Measurements from ENCODE around the gene FRAT1.

FRAT1 gene

DNA sequence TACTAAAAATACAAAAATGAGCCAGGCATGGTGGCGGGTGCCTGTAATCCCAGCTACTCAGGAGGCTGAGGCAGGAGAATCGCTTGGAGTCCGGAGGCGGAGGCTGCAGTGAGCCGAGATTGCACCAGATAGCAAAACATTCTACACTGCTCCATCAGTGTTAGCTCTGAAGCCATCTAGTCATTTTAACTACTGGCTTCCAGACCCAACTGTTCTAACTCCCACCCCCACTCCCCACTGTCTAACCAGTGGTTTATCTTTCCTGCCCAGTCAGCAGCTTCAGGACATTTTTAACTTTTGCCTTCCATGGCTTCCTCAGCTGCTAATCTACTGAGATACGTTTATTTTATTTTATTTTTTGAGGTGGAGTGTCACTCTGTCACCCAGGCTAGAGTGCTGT lies 6.2 kb upstream of the FRAT1 start:
- FAIRE-seq = no peak
- DNase-seq (ENCODE audit: insufficient read length) = no peak
- TF ChIP-seq POLR2AphosphoS5 (IDR thresholded peaks at IDR 0.05; ENCODE audit: low read depth, low read length) (no peak), TAF1 (IDR thresholded peaks at IDR 0.05; ENCODE audit: borderline replicate concordance, low read depth, low read length) (no peak), POLR2A (IDR thresholded peaks at IDR 0.05; ENCODE audit: low read depth, low read length) (no peak)

DNA sequence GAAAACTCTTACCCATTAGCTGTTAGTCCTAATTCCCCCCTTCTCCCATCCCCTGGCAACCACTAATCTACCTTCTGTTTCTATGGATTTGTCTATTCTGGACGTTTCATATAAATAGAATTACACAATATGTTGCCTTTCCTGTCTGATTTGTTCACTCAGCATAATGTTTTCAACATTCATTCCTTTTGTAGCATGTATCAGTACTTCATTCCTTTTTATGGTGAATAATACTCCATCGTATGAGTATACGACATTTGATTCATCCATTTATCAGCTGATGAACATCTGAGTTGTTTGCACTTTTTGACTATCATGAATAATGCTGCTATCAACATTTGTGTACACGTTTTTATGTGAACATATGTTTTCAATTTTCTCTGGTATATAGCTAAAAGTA lies 4.4 kb upstream of the FRAT1 start:
- FAIRE-seq (no peak), DNase-seq (ENCODE audit: insufficient read length) (no peak)
- TF ChIP-seq TAF1 (IDR thresholded peaks at IDR 0.05; ENCODE audit: borderline replicate concordance, low read depth, low read length) (no peak), POLR2AphosphoS5 (IDR thresholded peaks at IDR 0.05; ENCODE audit: low read depth, low read length) (no peak), POLR2A (IDR thresholded peaks at IDR 0.05; ENCODE audit: low read depth, low read length) (no peak)

DNA sequence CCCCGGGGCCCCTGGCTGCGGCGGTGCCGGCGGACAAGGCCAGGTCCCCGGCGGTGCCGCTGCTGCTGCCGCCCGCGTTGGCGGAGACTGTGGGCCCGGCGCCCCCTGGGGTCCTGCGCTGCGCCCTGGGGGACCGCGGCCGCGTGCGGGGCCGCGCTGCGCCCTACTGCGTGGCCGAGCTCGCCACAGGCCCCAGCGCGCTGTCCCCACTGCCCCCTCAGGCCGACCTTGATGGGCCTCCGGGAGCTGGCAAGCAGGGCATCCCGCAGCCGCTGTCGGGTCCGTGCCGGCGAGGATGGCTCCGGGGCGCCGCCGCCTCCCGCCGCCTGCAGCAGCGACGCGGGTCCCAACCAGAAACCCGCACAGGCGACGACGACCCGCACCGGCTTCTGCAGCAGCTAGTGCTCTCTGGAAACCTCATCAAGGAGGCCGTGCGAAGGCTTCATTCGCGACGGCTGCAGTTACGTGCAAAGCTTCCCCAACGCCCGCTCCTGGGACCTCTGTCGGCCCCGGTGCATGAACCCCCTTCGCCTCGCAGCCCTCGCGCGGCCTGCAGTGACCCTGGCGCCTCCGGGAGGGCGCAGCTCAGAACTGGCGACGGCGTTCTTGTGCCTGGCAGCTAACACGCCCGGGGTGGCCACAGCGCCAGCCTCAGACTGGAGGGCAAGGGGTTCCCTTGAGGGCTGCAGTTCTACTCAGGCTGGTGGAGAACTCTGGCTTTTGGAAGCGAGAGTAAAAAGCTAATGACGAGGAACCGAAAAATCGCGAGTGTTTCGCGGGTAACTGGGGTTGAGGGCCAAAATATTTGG lies 804 bp downstream of the FRAT1 start:
- FAIRE-seq (peak; percentile 61), DNase-seq (ENCODE audit: insufficient read length) (no peak)
- TF ChIP-seq POLR2AphosphoS5 (IDR thresholded peaks at IDR 0.05; ENCODE audit: low read depth, low read length) (no peak), TAF1 (IDR thresholded peaks at IDR 0.05; ENCODE audit: borderline replicate concordance, low read depth, low read length) (no peak), POLR2A (IDR thresholded peaks at IDR 0.05; ENCODE audit: low read depth, low read length) (no peak)

DNA sequence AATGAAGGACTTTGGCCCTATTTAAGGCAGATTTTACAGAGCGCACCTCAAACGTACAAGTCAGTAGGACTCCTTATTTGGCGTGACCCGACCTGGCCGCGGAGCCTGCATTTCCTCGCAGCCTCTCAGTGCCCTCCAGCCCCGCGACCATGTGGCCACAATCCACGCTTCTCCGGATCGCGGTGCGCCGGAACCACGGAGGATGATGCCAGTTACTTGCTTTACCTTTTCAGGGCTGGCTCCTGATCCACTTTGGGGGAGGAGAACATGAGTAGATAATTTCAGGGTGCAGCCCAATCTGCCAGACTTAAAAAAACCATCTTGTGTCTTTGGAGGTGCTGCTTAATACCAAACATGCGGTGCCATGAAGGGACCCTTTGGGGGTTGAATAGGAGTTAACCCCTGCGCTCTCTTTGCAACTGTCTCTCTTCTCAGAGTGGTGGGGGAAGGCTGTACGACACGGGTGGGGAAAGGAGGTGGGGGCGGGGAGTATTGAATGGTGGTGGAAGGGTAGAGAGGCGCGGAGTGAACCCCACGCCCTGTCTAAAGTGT lies 1.5 kb downstream of the FRAT1 start:
- TF ChIP-seq POLR2A (IDR thresholded peaks at IDR 0.05; ENCODE audit: low read depth, low read length) = no peak
- no peak for TF ChIP-seq POLR2AphosphoS5 (IDR thresholded peaks at IDR 0.05; ENCODE audit: low read depth, low read length)
- no peak for TF ChIP-seq TAF1 (IDR thresholded peaks at IDR 0.05; ENCODE audit: borderline replicate concordance, low read depth, low read length)
- FAIRE-seq (no peak), DNase-seq (ENCODE audit: insufficient read length) (no peak)

DNA sequence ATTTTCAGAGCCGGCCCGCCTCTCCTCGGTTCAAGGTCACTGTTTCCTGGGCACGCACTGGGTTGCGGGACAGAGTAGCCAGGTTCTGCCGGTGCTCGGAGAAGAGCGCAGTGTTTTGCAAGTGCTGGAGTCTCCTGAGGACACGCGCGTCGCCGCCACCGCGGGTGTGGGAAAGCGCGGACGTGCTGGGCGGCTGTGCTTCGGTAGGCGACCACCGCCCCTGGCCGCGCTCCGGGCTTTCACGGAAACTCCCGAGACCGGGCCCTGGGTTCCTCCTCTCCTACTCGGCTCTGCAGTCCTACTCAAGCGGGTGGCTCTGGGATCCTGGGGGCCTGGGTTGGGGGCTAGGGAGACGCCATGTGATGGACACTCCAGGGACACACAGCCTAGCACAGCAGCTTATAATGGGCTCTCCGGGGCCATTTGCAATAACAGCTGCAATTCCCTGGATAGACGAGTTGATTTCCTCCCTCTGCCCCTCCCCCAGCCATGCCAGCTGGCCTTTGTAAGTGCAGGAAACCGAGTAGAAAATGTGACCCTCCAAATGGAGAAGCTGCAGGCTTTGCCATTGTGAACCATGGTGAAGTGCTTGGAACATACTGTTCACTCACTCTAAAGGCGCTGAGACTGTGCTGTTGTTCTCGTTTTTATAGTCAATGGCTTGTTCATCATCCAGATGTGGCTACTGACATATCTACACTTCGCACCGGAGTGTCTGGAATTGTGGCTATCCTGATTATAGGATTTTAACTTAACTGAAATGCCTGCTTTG lies 2.1 kb downstream of the FRAT1 start:
- TF ChIP-seq POLR2A (IDR thresholded peaks at IDR 0.05; ENCODE audit: low read depth, low read length) (no peak), POLR2AphosphoS5 (IDR thresholded peaks at IDR 0.05; ENCODE audit: low read depth, low read length) (no peak), TAF1 (IDR thresholded peaks at IDR 0.05; ENCODE audit: borderline replicate concordance, low read depth, low read length) (no peak)
- no peak for DNase-seq (ENCODE audit: insufficient read length)
- FAIRE-seq = no peak

DNA sequence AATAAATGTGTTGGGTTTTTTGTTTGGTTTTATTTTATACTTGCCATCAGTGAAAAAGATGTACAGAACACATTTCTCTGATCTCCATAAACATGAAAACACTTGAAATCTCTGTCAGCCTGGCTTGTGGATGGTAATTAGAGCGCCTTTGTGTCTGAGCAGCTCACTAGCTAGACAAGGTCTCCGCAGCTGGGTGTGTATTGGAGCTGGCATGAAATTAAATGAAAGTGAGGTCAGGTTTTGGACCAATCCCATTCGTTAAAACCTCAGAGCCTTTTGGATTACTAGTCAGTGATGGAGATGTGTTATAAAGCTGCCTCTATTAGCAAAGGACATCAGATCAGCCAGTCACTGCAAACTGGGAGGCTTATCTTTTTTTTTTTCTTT lies 2.7 kb downstream of the FRAT1 start:
- TF ChIP-seq TAF1 (IDR thresholded peaks at IDR 0.05; ENCODE audit: borderline replicate concordance, low read depth, low read length) (no peak), POLR2A (IDR thresholded peaks at IDR 0.05; ENCODE audit: low read depth, low read length) (no peak), POLR2AphosphoS5 (IDR thresholded peaks at IDR 0.05; ENCODE audit: low read depth, low read length) (no peak)
- DNase-seq (ENCODE audit: insufficient read length) (no peak), FAIRE-seq (no peak)

DNA sequence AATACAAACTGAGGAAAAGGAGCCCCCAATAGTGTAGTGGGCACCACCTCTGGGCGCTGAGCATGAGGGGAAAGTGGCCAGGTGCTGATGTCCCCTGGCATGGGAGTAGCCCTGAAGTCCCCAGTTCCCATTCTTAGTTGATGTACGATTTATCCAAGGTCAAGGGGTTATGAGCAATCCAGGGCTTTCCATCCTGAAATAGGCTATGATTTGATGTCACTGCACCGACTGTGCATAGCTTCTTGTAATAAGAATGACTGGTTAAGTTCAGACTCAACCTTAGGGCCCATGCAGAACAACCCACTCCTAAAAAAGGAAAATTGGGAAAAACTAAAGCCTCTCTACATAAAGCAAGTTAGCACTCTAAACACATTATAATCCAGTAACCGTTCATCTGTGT lies 4.4 kb downstream of the FRAT1 start:
- TF ChIP-seq TAF1 (IDR thresholded peaks at IDR 0.05; ENCODE audit: borderline replicate concordance, low read depth, low read length) (no peak), POLR2A (IDR thresholded peaks at IDR 0.05; ENCODE audit: low read depth, low read length) (no peak), POLR2AphosphoS5 (IDR thresholded peaks at IDR 0.05; ENCODE audit: low read depth, low read length) (no peak)
- FAIRE-seq (no peak), DNase-seq (ENCODE audit: insufficient read length) (no peak)

DNA sequence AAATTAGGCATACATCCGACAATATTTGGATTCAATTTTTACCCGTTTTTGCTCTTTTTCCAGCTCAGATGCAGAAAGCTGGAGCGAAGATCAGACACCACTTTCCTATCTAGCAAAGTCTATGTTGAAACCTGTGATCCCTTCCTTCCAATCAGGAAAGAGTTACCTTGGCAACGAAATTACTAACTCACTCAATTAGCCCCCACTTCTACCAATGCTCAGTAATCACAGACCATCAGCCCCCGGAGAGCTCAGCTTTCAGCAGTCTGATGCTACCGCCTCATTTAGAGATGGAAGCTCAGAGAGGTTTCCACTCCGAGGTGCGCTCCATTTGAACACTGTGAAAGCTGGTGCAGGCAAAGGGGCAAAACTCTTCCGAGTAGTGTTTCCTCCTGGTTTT lies 6.7 kb downstream of the FRAT1 start:
- TF ChIP-seq TAF1 (IDR thresholded peaks at IDR 0.05; ENCODE audit: borderline replicate concordance, low read depth, low read length) = no peak
- no peak for TF ChIP-seq POLR2A (IDR thresholded peaks at IDR 0.05; ENCODE audit: low read depth, low read length)
- no peak for TF ChIP-seq POLR2AphosphoS5 (IDR thresholded peaks at IDR 0.05; ENCODE audit: low read depth, low read length)
- FAIRE-seq (no peak), DNase-seq (ENCODE audit: insufficient read length) (no peak)

DNA sequence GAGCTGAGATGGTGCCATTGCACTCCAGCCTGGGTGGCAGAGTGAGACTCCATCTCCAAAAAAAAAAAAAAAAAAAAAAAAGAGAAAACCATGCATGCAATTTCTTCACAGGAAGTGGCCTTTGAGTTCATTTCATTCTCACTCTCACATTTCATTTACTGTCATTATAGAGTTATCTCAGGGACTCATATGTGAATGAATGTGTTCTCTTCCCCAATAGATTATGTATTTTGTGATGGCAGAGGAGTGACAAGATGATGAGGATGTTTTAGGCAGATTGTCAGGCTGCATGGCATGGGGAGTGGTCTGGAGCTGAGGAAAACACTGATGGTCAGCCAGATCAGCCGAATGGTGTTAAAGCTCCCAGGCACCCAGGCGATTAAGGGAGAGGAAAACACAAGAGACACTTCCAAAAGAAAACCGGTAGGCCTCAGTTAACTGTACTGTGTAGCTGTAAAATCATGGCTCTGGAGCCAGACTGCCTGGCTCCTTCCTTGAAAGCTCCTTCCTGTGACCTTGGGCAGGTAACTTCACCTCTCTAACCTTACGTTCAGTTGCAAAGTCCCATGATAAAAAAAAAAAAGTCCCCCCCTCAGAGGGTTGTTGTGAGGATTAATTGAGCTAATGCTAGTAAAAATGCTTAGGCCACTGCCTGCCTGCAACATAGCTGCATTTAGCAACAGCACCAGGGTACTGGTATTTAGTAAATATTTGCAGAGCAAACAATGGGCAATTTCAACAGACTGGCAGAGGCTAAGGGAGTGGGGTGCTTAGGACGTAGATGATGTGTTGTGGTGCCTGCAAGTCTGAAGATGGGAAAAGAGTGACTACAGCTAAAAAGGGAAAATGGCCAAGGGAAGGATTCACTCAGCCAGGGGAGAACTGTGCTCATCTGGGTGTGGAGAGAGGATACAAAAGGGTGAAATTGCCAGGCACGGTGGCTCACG lies 8.6 kb downstream of the FRAT1 start:
- TF ChIP-seq TAF1 (IDR thresholded peaks at IDR 0.05; ENCODE audit: borderline replicate concordance, low read depth, low read length) (no peak), POLR2AphosphoS5 (IDR thresholded peaks at IDR 0.05; ENCODE audit: low read depth, low read length) (no peak), POLR2A (IDR thresholded peaks at IDR 0.05; ENCODE audit: low read depth, low read length) (no peak)
- FAIRE-seq (no peak), DNase-seq (ENCODE audit: insufficient read length) (no peak)

DNA sequence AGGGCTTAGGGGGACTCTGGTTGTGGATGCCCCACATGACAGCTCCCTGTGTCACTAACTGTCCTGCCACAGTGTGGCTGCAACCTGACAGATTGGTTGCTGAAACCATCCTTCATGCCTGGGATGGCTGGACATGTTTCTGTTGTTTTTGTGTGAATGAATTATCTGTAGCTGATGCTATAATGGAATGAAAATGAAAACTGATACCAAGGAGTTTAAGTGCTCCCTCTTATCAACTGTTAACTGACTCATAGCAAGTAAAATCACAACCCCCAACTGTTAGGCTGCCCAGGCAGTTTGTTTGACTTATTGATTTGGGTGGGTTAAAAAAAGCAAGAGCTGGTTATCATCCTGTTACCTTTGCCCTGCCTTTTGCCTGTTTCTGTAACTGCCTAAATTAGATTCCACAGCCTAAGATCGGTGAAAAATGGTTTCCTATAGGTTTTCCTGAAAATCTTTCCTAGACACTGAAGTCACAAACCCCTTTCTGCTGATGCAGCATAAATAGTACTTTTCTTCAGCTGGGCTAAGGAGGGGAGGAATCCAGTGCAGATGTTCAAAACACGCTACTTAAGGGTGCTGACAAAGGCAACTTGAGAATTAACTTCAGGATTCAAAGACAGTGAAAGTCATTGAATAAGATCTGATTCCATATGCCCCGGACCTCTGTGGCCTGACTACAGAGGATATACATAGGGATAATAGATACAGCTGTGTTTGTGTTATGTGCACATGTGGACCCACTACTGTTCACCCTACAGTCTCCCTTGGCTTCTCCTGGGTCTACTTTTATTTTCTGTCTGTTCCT lies 9.8 kb downstream of the FRAT1 start:
- DNase-seq (ENCODE audit: insufficient read length) (no peak), FAIRE-seq (no peak)
- TF ChIP-seq POLR2AphosphoS5 (IDR thresholded peaks at IDR 0.05; ENCODE audit: low read depth, low read length) (no peak), TAF1 (IDR thresholded peaks at IDR 0.05; ENCODE audit: borderline replicate concordance, low read depth, low read length) (no peak), POLR2A (IDR thresholded peaks at IDR 0.05; ENCODE audit: low read depth, low read length) (no peak)

All from GM12892 (cell line).